Neural progenitor cell (in vitro differentiated cells): ENCODE results near the gene TPD52L2. TPM values are rescaled to one million over a fixed set of nuclear protein-coding genes. Genes with fewer than 3 reads are reported as not detected.
"Not testable (repeated sequence)": the region's sequence is repeated elsewhere in the genome, so short reads cannot be mapped to it uniquely, and the experiment has no call there.

Experiments used
- DNase-seq: peaks from one replicate; pipeline ENCODE4 v3.0.0-alpha.2; 2016; ENCODE audit warnings: low spot score
- H2AFZ ChIP-seq: fragments of 200-600 bp; sonication (generic); replicated peaks from 2 replicates; pipeline ENCODE4 v1.6.1; 2016; ENCODE audit warnings: antibody characterized with exemption
- H3F3A ChIP-seq: fragments of 200-600 bp; sonication (generic); 2 replicates; pipeline ENCODE4 v1.6.1; 2016; ENCODE audit warnings: antibody characterized with exemption, low read depth
- H3K27ac ChIP-seq: fragments of 200-600 bp; sonication (generic); 2 replicates; pipeline ENCODE4 v1.5.1; 2016; ENCODE audit warnings: mild to moderate bottlenecking
- H3K27me3 ChIP-seq: fragments of 200-600 bp; sonication (generic); 2 replicates; pipeline ENCODE4 v1.6.1; 2016; ENCODE audit warnings: mild to moderate bottlenecking, moderate library complexity
- H3K36me3 ChIP-seq: fragments of 200-600 bp; sonication (generic); 2 replicates; pipeline ENCODE4 v1.5.1; 2016
- H3K4me1 ChIP-seq: fragments of 200-600 bp; sonication (generic); 2 replicates; pipeline ENCODE4 v1.6.1; 2016; ENCODE audit warnings: mixed run types
- H3K4me2 ChIP-seq: fragments of 200-600 bp; sonication (generic); 2 replicates; pipeline ENCODE4 v1.6.1; 2016
- H3K4me3 ChIP-seq: fragments of 200-600 bp; sonication (generic); 2 replicates; pipeline ENCODE4 v1.5.1; 2016
- H3K79me2 ChIP-seq: fragments of 200-600 bp; sonication (generic); 2 replicates; pipeline ENCODE4 v1.6.1; 2016; ENCODE audit warnings: low read depth
- H3K9ac ChIP-seq: fragments of 200-600 bp; sonication (generic); 2 replicates; pipeline ENCODE4 v1.6.1; 2016
- H3K9me3 ChIP-seq: fragments of 200-600 bp; sonication (generic); 2 replicates; pipeline ENCODE4 v1.5.1; 2016; ENCODE audit warnings: low read depth
- H4K20me1 ChIP-seq: fragments of 200-600 bp; sonication (generic); 2 replicates; pipeline ENCODE4 v1.6.1; 2016; ENCODE audit warnings: low read depth
- H3K27ac Mint-ChIP-seq: 3 replicates; pipeline ENCODE4 v1.8.0; 2021; ENCODE audit warnings: mixed read lengths
- H3K27me3 Mint-ChIP-seq: 2 replicates; pipeline ENCODE4 v1.8.0; 2022; ENCODE audit warnings: low read depth, mild to moderate bottlenecking, inconsistent platforms, moderate library complexity, mixed read lengths; ENCODE audit not compliant: insufficient read depth
- H3K36me3 Mint-ChIP-seq: 3 replicates; pipeline ENCODE4 v1.8.0; 2021; ENCODE audit warnings: mixed read lengths
- H3K4me1 Mint-ChIP-seq: 3 replicates; pipeline ENCODE4 v1.8.0; 2021; ENCODE audit warnings: mixed read lengths
- H3K4me3 Mint-ChIP-seq: 3 replicates; pipeline ENCODE4 v1.8.0; 2021; ENCODE audit warnings: mild to moderate bottlenecking, moderate library complexity, mixed read lengths
- H3K9me3 Mint-ChIP-seq: 3 replicates; pipeline ENCODE4 v1.8.0; 2020; ENCODE audit warnings: mixed read lengths
- EZH2 ChIP-seq: fragments of 200-600 bp; sonication (generic); IDR thresholded peaks from 2 replicates; pipeline ENCODE4 v1.6.1; 2017; ENCODE audit warnings: antibody characterized with exemption, mild to moderate bottlenecking, moderate library complexity
- EZH2phosphoT487 ChIP-seq: fragments of 200-600 bp; sonication (generic); IDR thresholded peaks from 2 replicates; pipeline ENCODE4 v1.6.1; 2017; ENCODE audit warnings: antibody characterized with exemption
- total RNA-seq: library from RNA; depleted of rRNA; stranded (reverse); fragments of >200 nt; gene quantifications from 2 replicates; pipeline ENCODE4 v1.2.3, GENCODE V29; 2015; ENCODE audit warnings: low replicate concordance
- TF ChIP-seq, protein P1 (sequence below): fragments of 200-600 bp; sonication (generic); IDR thresholded peaks from 2 replicates; pipeline ENCODE4 v1.5.1; 2017; ENCODE audit warnings: antibody characterized with exemption, mild to moderate bottlenecking

The TPD52L2 gene
- total RNA-seq, 1 donor from 2014 or later, result 66.6 TPM

DNA sequence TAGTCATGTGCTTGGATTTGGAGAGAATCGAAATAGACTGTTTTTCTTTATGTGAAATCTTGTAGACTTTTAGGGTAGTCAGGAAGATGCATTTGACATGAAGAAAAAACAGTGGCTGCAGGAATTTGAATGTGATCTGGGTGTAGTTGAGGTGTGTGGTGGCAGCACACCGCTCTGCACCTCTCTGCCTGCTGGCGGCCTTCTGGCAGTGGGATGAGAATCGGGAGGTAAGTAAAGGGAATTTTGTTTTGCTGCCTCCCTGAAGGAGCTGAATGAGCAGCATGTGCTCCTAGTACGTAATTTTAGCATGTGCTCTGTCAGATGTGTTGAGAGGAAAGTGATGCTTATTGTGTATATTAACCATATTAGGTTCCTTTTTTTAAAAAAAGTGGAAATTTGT, 3.2 kb downstream of the TPD52L2 start:
- no peak for TF ChIP-seq EZH2
- TF ChIP-seq, protein P1, sequence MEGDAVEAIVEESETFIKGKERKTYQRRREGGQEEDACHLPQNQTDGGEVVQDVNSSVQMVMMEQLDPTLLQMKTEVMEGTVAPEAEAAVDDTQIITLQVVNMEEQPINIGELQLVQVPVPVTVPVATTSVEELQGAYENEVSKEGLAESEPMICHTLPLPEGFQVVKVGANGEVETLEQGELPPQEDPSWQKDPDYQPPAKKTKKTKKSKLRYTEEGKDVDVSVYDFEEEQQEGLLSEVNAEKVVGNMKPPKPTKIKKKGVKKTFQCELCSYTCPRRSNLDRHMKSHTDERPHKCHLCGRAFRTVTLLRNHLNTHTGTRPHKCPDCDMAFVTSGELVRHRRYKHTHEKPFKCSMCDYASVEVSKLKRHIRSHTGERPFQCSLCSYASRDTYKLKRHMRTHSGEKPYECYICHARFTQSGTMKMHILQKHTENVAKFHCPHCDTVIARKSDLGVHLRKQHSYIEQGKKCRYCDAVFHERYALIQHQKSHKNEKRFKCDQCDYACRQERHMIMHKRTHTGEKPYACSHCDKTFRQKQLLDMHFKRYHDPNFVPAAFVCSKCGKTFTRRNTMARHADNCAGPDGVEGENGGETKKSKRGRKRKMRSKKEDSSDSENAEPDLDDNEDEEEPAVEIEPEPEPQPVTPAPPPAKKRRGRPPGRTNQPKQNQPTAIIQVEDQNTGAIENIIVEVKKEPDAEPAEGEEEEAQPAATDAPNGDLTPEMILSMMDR, result no peak
- no peak for TF ChIP-seq EZH2phosphoT487
- H3K79me2 ChIP-seq, result peaks cover 37% of the 10 kb centered on the region
- peaks cover 14% of the 10 kb centered on the region for H3K36me3 Mint-ChIP-seq

DNA sequence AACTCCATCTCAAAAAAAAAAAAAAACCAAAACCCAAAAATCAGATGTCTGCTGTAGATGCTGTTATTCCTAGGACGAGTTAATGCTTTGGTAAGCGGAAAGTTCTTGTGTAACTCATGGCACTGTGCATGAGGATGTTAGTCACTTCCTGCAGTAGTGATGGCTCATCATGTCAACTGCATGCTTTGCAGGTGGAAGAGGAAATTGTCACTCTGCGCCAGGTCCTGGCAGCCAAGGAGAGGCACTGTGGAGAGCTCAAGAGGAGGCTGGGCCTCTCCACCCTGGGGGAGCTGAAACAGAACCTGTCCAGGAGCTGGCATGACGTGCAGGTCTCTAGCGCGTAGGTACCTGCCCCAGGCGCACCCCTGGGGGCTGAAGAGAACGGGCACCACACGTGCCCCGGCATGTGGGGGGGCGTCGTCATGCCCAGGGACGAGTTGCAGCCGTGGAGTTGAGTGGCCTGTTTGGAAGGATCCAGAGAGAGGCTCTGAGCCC, 8.5 kb downstream of the TPD52L2 start:
- Histone ChIP-seq H3K9ac (no peak overlapping the region), H3K79me2 (peaks cover 3% of the 10 kb centered on the region), H4K20me1 (peaks cover 9% of the 10 kb centered on the region), H3K36me3 (no peaks in the 10 kb centered on the region), H2AFZ (no peak overlapping the region), H3F3A (no peaks in the 10 kb centered on the region), H3K4me2 (no peak overlapping the region), H3K27ac (no peak overlapping the region), H3K4me1 (no peaks in the 10 kb centered on the region), H3K4me3 (no peak overlapping the region), H3K9me3 (no peaks in the 10 kb centered on the region), H3K27me3 (no peaks in the 10 kb centered on the region)
- no peak for TF ChIP-seq EZH2phosphoT487
- TF ChIP-seq, protein P1, result no peak
- TF ChIP-seq EZH2, result no peak
- Mint-ChIP-seq H3K27ac (no peak overlapping the region), H3K36me3 (peaks cover 25% of the 10 kb centered on the region), H3K27me3 (peaks cover 6% of the 10 kb centered on the region), H3K4me1 (no peaks in the 10 kb centered on the region), H3K9me3 (no peaks in the 10 kb centered on the region), H3K4me3 (no peak overlapping the region)
- no peak for DNase-seq

More for the DNA sequence above, 3.2 kb downstream of the TPD52L2 start:
- Mint-ChIP-seq H3K27ac (no peak overlapping the region), H3K4me1 (peaks cover 12% of the 10 kb centered on the region), H3K27me3 (peaks cover 2% of the 10 kb centered on the region), H3K9me3 (no peaks in the 10 kb centered on the region), H3K4me3 (peak overlapping the region; percentile 35)
- no peak overlapping the region for H3K4me3 ChIP-seq
- no peak overlapping the region for H3K9ac ChIP-seq
- H4K20me1 ChIP-seq, result no peaks in the 10 kb centered on the region
- peaks cover 15% of the 10 kb centered on the region for H3F3A ChIP-seq
- H3K27ac ChIP-seq, result no peak overlapping the region
- H3K9me3 ChIP-seq, result no peaks in the 10 kb centered on the region
- no peak for DNase-seq
- H3K27me3 ChIP-seq, result no peaks in the 10 kb centered on the region
- no peak overlapping the region for H3K4me2 ChIP-seq
- H3K36me3 ChIP-seq, result no peaks in the 10 kb centered on the region
- peaks cover 6% of the 10 kb centered on the region for H3K4me1 ChIP-seq
- no peak overlapping the region for H2AFZ ChIP-seq

DNA sequence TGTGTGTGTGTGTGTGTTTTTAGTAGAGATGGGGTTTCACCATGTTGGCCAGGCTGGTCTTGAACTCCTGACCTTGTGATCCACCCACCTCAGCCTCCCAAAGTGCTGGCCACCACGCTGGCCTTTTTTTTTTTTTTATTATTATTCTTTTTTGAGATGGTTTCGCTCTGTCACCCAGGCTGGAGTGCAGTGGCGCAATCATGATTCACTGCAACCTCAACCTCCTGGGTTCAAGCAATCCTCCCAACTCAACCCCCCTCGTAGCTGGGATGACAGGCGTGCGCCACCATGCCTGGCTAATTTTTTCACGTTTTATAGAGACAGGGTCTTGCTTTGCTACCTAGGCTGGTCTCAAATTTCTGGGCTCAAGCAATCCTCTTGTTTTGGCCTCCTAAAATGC, 9.2 kb downstream of the TPD52L2 start:
- H3K27ac ChIP-seq, H4K20me1 ChIP-seq, H3K4me2 ChIP-seq, H3K4me3 ChIP-seq, H3K9ac ChIP-seq, H3K36me3 ChIP-seq, DNase-seq, H3K27me3 Mint-ChIP-seq, H3K79me2 ChIP-seq, H3K9me3 ChIP-seq, H3K4me1 Mint-ChIP-seq, H2AFZ ChIP-seq, H3K27me3 ChIP-seq, H3K4me1 ChIP-seq, H3F3A ChIP-seq, H3K27ac Mint-ChIP-seq, H3K4me3 Mint-ChIP-seq, H3K9me3 Mint-ChIP-seq: not testable (repeated sequence)
- H3K36me3 Mint-ChIP-seq, result peaks cover 22% of the 10 kb centered on the region

DNA sequence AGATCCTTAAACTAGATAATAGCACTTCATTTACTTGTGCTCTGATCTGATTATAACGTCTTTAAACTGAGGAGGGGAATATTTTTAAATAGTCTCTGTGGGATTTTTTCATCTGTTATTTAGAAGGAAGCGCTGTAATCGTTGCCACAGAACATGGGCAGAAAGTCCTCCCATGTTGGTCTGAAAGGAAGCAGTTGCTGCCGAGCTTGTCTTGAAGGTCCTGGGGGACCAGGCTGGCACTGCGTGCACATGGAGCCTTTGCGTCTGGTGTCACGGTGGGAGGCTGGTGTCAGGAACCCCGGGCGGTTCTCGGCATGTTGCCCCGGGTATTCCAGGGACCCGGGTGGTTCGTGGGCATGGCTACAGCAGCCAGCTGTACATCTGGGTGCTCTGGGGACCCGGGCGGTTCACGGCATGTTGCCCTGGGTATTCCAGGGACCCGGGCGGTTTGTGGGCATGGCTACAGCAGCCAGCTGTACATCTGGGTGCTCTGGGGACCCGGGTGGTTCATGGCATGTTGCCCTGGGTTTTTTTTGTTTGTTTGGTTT, 11.5 kb downstream of the TPD52L2 start:
- H3K27me3 Mint-ChIP-seq, result peaks cover 4% of the 10 kb centered on the region
- H3K4me1 Mint-ChIP-seq, result no peaks in the 10 kb centered on the region
- no peaks in the 10 kb centered on the region for H3K36me3 ChIP-seq
- H3F3A ChIP-seq, result no peaks in the 10 kb centered on the region
- no peak overlapping the region for H3K4me3 ChIP-seq
- DNase-seq, result no peak
- H3K4me2 ChIP-seq, result no peak overlapping the region
- H3K27ac Mint-ChIP-seq, result no peak overlapping the region
- H3K27ac ChIP-seq, result no peak overlapping the region
- H3K27me3 ChIP-seq, result no peaks in the 10 kb centered on the region
- no peak overlapping the region for H2AFZ ChIP-seq
- H3K4me1 ChIP-seq, result no peaks in the 10 kb centered on the region
- TF ChIP-seq, protein P1, result no peak
- no peak for TF ChIP-seq EZH2
- TF ChIP-seq EZH2phosphoT487, result no peak
- H4K20me1 ChIP-seq, result peaks cover 12% of the 10 kb centered on the region
- H3K4me3 Mint-ChIP-seq, result no peak overlapping the region
- H3K9ac ChIP-seq, result no peak overlapping the region
- no peaks in the 10 kb centered on the region for H3K9me3 ChIP-seq
- H3K79me2 ChIP-seq, result no peaks in the 10 kb centered on the region
- H3K9me3 Mint-ChIP-seq, result no peaks in the 10 kb centered on the region
- H3K36me3 Mint-ChIP-seq, result peaks cover 19% of the 10 kb centered on the region
